HG03066 (cell line): ENCODE results near the gene PNPLA2.
A peak's percentile ranks its signal among the peaks of the same experiment; 100 is the strongest.

Experiments
- ATAC-seq: cut with Tn5 transposase; IDR thresholded peaks from one replicate; pipeline ENCODE4 v1.9.1; 2021; ENCODE audit warnings: low read depth; ENCODE audit not compliant: unreplicated experiment

Gene PNPLA2

DNA sequence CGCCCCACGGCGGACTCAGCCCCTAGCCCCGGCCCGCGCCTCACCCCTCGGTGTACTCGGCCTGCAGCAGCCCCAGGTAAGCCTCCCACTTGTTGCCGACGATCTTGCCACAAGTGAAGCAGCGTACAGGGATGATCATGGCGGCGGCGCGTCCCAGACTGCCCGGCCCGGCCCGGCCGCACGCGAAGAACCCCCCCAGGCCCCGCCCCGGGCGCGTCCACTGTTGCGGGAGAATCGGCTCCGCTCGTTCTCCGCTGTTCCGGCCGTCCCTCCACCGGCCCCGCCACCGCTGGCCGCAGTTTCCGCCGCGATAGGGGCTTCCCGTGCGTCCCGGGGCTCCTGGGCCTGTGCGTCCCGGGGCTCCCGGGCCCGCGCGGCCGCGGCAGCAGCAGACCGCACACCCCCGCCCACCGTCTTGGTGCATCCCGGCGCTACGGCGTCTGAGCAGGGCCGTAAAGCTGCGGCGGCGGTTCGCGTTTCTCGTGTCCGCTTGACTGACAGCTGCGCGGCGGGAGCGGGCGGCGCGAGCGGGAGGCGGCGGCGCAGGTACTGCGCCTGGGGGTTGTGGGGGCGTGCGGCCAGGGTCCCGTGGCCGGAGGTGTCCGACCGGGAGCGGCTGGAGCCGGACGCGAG, 23.8 kb downstream of the PNPLA2 start, which contains the start of the genes POLR2L and TSPAN4:
TSS of gene POLR2L (minus strand) at position 160 of the 633 bp plus-strand sequence. CDS start at position 139, 21 bp downstream.
TSS of gene TSPAN4 (plus strand) at position 483 of the 633 bp plus-strand sequence. CDS start 7,453 bp downstream, outside the sequence.
- ATAC-seq, result peak; percentile 63

DNA sequence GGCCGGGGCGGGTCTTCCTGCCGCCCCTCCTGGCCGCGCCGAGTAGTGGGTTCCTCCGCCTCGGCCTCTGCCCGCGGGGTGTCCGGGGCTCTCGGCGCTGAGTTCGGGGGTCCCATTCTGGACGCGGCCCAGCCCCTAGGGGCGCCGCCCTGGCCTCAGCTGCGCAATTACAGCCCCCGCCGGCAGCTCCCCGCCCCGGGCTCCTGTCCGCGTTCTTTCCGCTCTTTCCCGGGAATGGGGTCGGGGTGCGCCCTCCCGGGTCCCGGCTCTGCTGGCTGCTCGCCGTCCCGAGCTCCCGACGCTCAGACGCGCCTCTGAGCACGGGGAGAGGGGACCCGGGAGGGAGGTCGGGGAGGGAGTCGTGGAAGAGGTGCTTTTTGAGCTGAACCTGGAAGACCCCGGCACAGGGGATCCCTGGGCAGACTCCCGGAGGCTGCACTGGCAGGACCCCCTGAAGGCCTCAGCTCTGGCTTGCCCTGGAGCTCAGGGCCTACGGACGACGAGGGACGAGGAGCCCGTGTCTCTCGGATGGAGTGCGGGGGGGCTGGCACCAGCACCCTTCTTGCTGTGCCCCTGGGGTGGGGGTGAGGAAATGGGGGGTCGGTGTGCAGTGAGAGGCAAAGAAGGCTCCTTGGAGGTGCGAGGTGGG, 24.5 kb downstream of the PNPLA2 start:
- ATAC-seq, result no peak

DNA sequence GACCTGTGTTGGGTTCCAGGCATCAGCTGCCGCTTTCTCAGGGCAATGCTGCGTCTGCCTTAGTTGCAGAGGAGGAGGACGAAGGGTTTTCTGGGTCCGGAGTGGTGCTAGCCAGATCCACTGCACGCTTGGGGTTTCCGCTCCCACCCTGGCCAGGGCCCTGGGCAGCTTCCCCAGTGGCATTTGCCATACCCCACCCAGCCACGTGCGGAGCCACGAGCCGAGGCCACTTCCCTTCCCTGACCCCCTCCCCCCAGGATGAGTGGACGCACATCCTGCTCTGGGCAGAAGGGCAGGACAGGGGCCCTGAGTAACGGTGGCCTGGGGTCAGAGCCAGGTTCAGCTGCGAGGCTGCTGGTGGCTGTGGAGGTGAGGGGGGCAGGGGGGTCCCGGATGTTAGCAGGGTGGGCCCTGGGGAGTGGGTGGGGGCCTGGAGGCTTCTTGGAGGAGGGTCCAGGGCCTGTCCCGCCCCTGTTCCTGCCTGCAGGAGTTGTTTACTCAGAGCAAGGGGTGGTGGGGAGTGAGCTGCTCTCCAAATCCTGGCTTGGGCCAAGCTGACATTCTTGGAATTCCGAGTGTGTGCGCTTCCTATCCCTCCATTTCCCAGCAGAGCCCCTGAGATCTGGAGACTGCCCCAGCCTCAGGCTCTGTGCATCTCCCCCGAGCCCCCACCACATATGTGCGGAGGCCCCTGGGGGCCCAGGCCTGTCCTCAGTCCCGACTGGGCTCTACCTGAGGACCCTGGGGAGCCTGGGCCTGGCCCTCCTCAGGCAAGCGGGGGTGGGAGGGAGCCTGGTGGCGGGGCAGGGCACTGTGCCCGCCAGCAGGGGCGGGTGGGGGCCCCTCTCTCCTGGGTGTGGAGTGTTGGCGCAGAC, 25.3 kb downstream of the PNPLA2 start:
- ATAC-seq, result no peak

DNA sequence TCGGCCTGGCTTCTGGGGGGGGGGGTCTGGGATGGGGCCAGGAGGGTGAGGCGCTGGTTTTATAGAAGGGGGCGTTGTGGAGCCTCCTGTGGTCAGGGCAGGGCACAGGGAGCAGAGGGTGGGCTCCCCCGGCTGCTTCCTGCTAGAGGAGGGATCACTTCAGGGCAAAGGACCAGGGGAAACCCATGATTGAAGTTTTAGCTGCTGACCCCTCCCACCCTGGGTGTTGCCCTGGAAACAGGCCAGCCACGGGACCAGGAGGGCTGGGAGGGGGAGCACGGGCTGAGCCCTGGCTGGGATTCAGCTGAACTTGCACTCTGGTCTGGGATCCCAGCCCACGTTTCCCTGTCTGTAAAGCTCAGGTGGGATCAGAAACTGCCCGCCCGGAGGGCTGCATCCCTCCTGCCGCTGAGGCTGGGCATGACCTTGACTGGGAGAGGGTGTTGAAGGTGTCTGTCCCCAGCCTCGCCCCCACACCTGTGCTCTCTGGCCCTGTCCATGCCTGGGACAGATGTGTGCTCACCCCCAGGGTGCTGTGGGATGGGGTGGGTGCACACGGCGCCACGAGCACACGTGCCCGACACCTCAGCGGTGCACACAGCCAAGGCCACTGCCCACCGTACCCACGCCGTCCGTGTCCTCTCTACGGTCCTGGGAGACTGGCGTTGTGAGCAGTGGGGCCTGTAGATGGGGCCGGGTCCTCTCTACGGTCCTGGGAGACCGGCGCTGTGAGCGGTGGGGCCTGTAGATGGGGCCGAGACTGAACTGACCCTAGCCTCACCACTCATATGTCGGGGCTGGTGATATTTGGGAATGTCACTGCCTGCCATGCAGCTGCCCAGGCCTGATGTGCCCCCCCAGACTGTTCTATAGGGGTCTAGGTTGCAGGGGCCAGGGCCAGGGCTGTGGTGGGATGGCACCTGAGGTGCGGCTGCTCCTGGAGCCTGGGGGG, 26.3 kb downstream of the PNPLA2 start:
- ATAC-seq, result no peak

DNA sequence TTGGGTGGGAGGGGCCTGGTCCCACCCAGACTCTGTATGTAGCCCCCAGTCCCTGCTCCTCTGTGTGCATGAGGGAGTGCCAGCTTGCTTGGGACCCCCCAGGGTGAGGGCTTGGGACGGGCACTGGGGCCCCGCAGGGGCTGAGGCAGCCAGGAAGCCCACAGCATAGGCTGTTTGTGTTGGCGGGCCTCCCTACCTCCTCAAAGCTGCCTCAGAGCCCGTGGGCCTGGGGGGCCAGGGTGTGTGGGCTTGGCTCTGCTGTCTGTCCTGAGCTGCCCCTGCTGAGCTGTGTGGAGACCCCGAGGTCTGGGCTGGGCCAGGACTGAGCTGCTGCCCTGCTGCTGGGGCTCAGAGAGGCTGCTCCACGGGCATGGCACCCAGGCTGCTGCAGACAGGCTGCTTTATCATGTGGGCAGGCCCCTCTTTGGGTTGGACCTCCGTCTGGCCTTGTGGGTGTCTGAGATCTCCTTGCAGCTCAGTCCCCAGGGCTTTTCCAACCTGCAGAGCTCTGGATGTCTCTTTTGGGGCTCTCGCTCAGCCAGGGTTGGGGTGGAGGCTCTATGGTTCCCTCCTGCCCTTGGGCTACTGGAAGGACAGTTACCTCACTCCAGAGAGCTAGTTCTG, 27.3 kb downstream of the PNPLA2 start:
- ATAC-seq, result no peak

DNA sequence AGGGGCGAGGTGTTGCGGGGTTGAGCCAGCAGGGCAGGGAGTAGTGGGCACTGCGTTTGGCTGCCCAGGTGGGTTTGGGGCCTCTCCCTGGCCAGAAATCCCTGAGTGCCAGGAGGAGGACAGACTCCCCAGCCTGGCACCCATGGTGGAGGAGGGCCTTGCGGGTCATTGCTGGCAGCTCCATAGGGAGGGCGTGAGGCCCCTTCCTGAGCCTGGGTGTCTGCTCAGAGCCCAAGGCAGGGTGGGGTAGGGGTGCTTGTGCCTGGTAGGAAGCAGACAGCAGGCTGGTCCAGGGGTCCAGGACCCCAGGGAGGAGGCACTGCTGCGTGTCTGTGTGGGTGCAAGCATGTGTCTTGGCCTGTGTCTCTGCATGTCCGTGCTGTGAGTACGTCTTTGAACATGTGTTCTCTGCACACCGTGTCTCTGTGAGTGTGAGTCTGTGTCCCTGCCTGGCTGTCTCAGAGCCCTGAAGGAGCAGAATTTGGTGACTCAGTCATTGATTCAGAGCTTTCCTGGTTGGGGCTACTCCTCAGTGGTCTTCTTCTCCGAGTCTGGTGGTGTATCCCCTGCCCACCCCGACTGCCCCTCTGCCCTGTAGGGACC, 27.9 kb downstream of the PNPLA2 start:
- no peak for ATAC-seq

DNA sequence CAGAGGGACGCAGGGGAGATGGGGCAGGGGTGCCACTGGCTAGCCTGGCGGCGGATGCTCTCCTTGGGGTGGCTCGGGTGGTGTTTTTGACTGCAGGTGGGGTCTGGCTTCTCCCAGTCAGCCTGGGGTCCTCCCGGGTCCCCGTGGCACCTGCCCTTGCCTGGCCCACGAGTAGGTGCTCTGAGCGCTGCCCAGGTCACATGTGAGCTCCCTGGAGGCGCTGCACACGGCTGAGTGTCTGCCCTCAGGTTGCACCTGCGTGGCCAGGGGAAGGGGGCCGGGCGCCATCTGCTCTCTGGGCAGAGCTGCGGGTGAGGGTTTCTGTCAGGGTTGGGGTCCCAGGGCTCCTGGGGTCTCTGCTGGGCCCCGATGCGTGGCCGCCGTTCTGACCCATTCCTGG, 29.2 kb downstream of the PNPLA2 start:
- no peak for ATAC-seq

DNA sequence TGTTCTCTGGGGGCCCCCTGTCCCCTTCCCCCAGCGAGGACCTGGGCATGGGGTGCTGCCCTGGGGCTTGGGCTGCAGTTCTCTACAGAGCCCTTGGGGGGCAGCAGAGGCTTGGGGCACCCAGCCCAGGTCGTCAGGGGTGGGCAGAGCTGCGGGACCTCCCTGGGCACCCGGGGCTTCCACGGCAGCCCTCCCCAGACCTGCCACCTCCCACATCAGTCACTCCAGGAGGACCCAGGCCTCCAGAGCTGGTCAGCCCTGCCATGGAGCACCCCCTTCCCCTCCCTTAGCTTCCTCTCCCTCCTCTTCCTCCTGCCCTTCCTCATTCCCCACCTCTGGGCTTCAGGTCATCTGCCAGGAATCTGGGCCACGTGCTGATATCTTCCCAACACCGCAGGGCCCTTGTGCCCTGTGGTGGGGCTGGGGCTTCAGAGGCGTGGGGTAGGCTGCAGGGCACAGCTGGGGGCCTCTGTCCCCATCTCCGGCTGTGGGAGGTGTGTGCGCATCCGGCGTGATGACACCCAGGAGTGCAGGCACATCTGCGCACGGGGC, 29.7 kb downstream of the PNPLA2 start:
- no peak for ATAC-seq

DNA sequence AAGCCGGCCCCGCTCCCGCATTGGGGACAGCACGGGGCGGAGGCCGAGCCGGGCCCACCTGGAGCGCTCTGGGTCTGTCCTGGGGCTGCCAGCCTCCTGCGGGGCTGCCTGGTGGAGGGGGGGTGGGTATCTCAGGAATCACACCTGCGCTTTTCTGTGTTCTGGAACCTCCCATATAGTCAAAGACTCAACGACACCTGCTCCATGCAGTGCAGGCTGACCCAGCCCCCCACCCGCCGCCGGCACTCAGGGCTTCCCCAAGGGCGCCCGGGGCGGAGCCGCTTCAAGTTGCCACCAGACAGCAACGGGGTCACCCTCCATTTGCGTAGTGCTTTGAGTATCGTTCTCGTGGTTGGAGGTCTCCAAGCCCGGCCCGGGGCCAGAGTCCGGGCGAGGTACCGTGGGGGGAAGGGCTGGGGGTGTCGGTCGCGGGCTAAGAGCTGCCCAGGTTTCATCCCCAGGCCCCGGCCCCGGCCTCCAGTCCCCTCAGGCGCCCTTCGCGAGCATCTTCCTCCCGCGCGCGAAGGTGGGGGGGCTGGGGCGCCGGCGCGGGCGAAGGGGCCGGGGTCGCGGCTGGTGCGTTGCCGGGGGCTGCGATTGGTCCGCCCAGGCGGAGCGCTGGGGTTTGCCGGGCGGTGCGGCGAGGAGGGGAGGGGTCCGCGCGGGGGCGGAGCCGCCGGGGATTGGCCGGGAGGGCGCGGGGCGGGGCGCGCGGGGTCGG, 30.6 kb downstream of the PNPLA2 start:
- ATAC-seq, result no peak

DNA sequence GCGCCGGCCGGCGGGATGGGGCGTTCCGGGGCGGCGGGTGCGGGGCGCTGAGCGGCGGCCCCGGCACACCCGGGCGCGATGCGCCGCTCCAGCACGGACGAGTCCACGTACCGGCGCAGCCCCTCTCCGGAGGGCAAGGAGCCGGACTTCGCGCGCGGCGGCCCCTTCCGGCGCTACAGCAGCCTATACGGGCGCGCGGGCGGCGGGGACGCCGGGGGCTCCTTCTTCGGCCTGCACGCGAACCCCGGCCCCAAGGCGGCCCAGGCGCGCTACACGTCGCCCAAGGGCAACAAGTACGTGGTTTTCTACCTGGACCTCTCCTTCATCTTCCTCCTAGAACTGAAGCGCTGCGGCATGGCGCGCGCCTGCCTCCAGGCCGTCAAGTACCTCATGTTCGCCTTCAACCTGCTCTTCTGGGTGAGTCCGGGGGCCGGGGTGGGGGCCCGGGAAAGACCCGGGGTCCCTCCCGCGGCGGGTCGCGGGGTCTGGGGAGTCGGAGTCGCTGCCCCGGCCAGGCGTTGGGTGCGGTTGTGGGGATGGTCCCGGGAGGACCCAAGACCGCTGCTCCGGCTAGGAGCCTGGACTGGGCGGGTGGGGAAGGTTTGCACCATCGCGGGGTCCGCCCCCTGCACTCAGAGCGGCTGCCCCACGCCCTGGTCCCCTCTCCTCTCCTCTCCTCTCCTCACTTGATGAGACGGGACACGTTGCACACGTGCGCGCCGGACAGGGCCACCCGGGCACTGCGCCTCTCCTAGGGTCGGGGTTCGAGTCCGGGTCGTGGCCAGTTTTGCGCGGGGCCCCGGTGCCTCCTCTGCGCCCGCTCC, 31.4 kb downstream of the PNPLA2 start:
- ATAC-seq, result no peak

DNA sequence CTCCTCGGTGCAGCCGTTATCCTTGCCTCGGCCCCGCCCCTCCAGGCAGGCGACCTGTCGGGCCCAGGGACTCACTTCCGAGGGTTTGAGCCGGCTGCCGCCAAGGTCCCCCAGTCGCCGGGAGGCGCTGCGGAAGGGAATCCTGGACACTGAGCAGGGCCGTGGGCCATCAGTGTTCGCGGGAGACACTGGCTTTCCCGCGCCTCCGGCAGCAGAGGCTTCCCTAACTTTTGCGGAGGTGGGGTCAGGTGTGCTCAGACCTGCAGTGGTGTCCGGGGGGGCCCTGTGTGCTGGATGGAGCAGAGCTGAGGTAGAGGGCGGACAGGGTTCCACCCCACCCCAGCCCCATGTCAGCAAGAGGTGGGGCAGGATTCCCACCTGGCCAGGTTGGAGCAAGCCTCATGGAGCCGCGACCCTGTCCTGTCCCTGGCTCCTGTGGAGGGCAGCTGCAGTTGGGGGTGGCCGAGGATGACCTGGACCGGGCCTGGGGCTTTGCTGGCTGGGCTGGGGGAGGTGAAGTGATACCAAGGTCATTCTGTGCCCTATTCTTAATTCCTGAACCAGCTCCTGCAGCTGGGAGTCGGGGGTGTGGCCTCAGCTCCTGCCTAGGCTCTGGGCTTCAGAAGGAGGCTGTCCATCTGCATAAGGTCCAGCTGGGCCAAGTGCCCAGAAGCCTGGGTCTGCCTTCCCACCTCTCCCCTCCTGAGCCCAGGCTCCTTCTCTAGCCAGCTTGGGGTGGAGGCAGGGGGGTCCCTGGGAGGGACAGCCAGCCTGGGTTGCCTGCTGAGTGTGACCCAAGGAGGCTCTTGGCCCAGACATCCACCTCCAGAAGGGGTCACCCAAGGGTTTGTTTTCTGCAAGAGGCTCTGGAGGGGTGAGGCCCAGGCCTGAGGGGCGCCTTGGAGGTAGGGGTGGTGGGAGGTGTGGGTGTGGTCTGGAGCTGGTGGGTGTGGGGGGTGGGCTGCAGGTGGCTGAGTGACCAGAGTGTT, 32.4 kb downstream of the PNPLA2 start:
- no peak for ATAC-seq

DNA sequence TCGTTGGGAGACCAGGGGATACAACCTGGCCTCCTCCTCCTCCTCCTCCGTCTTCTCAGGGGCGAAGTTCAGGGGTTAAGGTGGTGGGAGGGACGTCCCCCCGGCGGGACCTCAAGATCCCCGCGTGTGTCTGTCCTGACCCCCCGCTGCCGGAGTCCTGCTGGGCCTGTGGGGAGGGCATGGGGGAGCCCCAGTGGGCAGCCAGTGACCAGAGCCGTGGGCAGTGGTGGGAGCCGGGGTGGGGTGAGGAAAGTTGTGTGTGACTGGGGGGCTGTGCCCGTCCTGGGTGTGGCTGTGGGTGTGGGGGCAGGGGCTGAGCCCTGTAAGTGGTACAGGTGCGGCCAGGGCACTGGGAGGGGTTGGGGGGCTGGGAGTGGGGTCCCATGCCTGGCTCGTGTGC, 34.0 kb downstream of the PNPLA2 start:
- no peak for ATAC-seq

DNA sequence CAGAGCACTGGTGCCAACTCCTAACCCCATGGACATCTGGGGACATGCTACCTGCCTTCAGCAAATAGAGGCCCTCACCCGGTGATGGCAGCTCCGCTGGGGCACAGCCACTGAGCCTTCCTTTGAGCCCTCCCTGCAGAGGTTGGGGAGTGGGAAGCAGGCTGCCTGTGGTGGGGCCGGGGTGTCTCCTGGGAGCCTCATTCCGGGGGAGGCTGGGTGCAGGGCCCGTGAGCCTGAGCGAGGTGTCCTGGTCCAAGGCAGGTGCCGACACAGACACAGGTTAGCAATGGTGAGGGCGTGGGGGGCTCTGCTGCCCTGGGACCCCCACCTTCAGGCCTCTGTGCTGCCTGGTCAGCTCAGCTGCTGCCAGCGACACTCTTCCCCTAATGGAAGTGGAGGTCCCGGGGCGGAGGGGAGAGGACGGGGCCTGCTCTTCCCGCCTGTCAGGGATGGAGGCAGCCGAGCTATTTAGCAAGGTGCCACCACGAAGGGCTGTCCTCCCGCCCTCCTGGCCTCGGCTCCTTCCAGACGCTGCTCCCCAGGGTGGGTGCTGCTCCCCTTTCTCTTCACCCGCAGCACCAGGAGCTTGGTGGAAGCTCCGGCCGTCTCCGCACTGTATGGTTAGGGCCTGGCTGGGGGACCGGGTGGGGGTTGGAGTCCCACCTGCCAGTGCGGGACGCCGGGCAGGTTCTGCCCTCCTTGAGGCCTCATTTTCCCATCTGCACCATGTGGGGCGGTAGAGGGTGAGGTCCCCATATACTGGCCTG, 35.2 kb downstream of the PNPLA2 start:
- ATAC-seq, result no peak

DNA sequence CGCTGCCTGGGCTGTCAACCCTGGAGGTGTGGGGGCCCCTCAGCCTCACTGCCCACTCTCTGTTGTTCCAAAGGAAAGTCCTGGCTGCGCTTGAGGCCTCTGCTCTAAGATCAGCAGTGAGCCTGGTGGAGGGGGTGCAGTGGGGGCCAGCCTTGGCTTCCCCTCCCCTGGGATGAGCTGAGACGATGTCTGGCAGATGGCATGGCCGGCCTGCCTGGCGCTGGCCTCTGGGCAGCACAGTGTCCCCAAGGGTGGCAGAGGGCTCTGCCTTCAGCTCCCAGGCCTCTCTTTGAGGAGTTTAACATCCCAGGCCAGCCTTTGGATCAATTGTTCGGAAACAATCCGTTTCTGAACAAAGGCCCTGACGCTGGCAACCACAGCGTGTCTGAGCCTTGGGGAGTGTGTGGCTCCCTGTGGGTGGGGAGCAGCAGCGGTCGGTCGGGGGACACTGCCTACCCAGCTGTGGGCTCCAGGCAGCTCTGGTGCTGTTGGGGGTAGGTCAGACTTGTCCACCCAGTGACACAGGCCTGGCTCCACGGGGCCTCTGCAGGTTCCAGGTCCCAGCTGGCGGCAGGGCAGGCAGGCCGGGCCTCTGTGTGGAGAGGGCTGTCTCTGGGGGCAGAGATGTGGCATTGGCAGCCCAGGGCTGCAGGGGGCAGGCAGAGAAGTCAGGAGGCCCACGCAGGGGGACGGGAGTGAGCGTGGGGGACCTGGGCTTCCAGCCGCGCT, 36.1 kb downstream of the PNPLA2 start:
- no peak for ATAC-seq

DNA sequence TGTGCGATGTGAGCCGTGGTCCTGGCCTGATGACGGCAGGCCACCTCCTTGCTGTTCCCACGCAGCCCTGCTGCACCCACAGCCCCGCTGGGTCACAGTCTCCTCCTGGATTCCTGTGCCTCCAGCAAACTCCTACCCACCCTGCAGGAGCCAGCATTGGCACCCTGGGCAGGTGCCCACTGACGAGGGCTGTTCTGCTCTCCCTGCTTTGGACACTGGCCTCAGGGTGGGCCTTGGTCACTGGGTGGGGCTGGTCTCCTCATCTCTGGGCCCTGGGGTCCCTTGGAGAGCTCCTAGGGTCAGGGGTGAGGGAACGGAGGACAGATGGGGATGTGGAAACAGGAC, 36.6 kb downstream of the PNPLA2 start:
- no peak for ATAC-seq
